GM18502 (cell line): ENCODE measurements around the gene FAHD2B.
"Not testable (repeated sequence)": the region's sequence is repeated elsewhere in the genome, so short reads cannot be mapped to it uniquely, and the experiment has no call there.

Experiments
- ATAC-seq: cut with Tn5 transposase; IDR thresholded peaks from one replicate; pipeline ENCODE4 v1.9.1; 2021; ENCODE audit warnings: mild to moderate bottlenecking; ENCODE audit not compliant: unreplicated experiment, poor library complexity

The FAHD2B gene

DNA sequence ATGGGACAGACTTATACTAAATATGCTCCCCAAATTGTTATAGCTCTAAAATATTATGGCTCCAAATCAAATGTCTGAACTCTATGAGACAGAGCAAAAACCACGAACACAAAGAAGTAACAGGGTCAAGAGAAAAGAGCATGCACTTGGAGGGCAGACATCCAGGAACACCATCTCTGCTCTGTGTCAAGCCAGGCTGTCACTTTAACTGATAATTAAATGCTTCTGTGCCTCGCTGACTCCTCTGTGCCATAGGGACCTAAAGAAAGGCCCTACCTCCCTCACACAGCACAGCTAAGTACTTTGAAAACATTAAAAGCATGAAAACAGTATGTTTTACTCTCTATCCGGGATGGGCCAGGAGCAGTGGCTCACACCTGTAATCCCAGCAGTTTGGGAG lies 23.8 kb downstream of the FAHD2B start:
- ATAC-seq, result not testable (repeated sequence)

DNA sequence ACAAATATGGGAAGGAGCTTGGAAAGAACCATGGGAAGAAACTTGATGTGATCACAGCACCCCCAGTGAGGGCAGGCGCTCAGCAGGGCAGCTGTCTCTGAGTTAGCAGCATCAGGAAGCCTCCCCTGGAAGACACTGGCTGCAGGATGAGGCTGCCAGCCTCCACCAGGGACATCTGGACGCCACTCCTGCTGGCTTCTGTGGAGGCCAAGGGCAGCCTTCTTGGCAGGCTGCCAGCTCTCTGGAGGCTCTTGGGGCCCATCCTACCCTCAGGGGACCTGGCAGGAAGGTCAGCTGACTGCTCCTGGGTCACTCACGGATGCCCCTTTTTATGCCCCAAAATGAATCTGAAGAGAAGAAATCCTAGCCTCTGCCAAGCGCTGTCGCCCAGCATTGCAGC lies 26.0 kb downstream of the FAHD2B start:
- not testable (repeated sequence) for ATAC-seq

DNA sequence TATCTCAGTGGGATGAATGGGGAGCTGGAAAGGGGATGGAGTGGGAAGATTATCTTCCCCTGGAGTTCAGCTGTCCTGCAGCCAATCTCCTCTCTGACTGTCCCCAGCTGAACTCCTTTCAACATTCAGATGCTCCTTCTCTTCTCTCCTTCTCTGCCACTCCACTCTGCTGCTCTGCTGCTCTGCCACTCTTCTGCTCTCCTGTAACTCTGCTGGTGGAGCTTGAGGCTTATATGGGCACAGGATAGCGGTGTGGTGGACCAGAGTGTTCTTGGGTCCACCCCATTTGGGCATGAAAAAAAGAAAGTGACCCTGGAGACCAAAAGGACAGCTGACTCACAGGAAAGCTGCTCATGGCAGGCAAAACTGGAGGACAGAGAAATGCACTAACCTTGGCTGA lies 26.6 kb downstream of the FAHD2B start:
- ATAC-seq, result no peak

DNA sequence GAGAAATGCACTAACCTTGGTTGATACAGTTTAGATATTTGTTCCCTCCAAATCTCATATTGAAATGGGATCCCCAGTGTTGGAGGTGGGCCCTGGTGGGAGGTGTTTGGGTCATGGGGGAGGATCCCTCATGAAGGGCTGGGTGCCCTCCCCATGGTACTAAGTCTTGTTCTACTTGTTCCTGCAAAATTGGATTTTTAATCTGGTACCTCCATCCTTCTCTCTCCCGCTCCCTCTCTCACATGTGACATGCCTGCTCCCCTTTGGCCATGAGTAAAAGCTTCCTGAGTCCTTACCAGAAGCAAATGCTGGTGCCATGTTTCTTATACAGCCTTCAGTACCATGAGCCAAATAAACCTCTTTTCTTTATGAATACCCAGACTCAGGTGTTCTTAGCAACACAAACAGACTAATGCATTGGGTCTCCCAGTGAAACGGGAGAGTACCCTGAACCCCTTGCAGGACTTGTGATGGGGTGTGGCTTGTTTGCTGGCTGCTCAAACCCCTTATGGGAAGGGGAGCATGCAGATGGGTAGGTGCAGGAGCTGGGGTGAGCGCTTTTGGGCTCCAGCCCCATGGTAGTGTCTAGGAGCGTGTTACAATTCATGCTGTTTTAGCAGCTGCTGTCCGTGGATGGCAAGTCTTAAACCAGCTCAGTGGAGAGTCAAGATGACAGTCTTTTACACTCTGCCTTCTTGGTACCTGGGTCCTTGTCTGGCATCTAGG lies 27.2 kb downstream of the FAHD2B start:
- ATAC-seq, result no peak

DNA sequence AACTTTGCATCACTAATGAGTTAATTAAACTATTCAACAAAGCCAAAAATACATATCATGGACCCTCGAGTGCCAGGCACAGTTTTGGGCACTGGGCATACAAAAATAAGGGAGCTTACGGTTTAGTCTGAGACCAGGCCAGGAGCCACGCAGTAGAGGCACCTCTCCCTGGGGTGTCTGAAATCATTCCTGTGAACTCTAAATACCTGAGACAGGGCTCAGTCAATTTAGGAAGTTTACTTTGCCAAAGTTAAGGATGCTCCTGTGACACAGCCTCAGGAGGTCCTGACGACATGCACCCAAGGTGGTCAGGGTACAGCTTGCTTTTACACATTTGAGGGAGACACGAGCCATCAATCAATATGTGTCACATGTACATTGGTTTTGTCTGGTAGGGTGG lies 28.7 kb downstream of the FAHD2B start:
- ATAC-seq, result not testable (repeated sequence)

DNA sequence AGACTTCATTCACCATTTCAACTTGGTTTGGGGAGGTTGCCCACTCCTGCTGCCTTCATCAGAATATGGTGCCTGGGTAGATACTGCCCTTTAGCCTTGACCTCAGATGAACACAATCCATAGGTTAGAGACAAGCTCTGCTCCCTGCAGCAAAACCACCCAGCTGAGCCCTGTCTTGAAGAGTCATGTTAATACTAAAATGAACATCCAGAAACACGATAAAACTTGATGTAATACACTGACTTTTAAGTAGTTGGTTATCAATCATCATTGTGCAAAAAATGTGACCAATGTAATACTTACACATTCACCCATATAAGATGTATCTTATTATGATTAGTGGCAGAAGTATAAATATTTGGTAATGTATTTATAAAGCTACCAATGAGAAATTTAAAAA lies 32.7 kb downstream of the FAHD2B start:
- ATAC-seq, result not testable (repeated sequence)

DNA sequence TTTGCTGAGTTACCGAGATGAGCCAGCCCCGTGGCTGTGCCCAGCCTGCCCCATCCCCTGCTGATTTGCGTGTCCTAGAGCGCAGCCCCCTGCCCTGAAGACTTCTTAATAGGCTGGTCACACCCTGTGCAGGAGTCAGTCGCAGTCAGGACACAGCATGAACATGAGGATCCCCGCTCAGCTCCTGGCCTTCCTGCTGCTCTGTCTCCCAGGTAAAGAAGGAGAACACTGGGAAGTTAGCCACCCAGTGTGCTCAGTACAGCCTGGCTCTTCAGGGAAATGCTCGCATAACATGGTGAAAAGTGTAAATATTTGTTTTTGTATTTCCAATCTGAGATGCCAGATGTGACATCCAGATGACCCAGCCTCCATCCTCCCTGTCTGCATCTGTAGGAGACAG lies 34.9 kb downstream of the FAHD2B start:
- ATAC-seq, result not testable (repeated sequence)

DNA sequence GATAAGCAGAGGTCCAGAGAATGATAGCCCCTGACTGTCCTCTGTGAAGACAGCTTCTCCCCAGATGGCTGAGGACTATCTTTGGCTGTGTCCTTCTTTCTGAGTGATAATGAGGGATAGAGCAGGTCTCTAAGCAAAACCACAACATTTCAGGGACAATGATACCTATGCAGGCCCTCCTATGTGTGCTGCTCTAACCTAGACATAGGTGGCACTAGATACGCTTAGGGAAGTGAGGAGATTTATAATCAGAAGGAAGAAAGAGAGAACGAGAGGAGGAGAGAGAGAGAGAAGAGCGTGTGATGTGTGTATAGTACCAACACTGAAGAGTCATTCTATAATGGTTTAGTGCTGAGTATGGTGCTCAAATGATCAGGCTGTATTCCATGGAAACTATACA lies 38.5 kb downstream of the FAHD2B start:
- not testable (repeated sequence) for ATAC-seq

DNA sequence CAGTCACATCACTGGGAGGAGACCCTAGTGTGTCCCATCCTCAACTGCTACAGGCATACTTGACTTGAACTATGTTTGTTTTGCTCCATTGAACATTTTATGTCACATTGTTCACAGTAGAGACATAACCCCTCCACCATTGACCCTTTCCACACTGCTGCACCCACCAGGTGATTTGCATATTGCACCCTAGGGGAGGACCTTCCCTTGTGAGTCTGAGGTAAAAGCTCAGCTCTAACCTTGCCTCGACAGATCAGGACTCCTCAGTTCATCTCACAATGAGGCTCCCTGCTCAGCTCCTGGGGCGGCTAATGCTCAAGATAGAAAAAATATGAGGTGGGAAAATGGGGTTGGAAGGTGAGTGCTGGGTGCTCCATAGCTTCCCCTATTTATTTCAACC lies 44.6 kb downstream of the FAHD2B start:
- ATAC-seq, result not testable (repeated sequence)

DNA sequence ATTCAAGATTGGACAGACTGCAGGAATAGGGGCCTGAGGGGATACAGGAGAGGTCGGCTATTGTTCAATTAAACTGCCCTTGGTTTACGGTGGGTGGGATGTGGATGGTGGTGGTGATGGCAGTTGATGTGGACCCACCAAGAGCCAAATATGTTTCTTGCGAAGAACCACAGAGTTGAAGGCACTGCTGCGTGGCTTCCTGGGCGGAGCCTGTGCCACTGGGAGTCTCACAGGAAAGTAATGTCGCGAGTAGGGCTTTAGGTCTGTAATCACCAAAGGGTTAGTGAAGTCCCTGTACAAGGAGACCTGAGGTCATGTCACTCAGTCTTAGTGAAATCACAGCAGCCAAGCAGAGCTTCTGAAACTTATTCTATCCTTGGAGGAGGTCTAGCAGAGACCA lies 46.2 kb downstream of the FAHD2B start:
- not testable (repeated sequence) for ATAC-seq

DNA sequence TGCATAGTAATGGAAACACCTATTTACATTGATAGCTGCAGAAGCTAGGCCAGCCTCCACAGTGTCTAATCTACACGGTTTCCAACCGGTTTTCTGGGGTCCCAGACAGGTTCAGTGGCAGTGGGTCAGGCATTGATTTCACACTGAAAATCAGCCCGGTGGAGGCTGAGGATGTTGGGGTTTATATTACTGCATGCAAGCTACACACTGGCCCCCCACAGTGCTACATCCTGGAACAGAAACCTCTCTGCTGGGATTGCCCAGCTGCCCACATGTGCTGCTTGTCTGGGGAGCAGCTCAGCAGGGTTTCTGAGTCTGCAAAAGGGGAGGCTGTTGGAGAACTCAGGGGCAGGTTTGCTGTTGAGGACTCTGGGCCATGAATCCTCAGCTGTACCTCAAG lies 48.0 kb downstream of the FAHD2B start:
- not testable (repeated sequence) for ATAC-seq

DNA sequence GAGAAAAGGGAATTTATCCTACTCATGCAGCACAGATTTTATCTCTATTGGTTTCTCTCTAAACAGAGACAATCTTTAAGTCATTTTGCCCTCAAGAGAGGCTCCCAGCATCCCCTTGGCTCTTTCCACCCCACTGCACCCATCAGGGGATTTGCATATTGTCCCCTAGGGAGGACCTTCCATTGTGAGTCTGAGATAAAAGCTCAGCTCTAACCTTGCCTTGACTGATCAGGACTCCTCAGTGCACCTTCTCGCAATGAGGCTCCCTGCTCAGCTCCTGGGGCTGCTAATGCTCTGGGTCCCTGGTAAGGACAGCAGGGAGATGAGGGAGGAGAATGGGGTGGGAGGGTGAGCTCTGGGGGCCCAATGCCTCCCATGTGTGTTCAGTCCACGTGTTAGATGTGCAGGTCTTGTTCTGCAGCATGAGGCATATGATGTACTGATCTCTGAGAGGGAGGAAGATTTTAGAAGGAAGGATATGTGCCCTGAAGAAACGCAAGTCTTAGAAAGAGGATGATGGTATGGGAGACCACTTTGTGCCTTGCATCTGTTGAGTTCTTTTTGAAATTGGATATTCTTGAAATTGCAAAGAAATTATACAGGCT lies 48.7 kb downstream of the FAHD2B start:
- ATAC-seq, result not testable (repeated sequence)
